GM21619 (cell line): Measurements from ENCODE around the gene SERAC1.

ENCODE experiments used
- ATAC-seq: cut with Tn5 transposase; IDR thresholded peaks from one replicate; pipeline ENCODE4 v1.9.1; 2021; ENCODE audit not compliant: unreplicated experiment

The SERAC1 gene

GRCh38 chr6:158080849-158081656, 87.0 kb downstream of the SERAC1 start:
- no peak for ATAC-seq

GRCh38 chr6:158078320-158078719, 89.7 kb downstream of the SERAC1 start:
- ATAC-seq = no peak

GRCh38 chr6:158077676-158078075, 90.4 kb downstream of the SERAC1 start:
- ATAC-seq = no peak

- no peak for ATAC-seq
Measured at GRCh38 chr6:158076548-158076947, 91.5 kb downstream of the SERAC1 start.

GRCh38 chr6:158073776-158074175, 94.3 kb downstream of the SERAC1 start:
- no peak for ATAC-seq

GRCh38 chr6:158072083-158072721, 95.9 kb downstream of the SERAC1 start:
- no peak for ATAC-seq

- ATAC-seq = no peak
Measured at GRCh38 chr6:158071121-158072082, 96.7 kb downstream of the SERAC1 start.

- ATAC-seq = no peak
Measured at GRCh38 chr6:158070513-158070912, 97.5 kb downstream of the SERAC1 start.

GRCh38 chr6:158069800-158070195, 98.3 kb downstream of the SERAC1 start:
- no peak for ATAC-seq

- ATAC-seq = no peak
Measured at GRCh38 chr6:158068893-158069799, 98.9 kb downstream of the SERAC1 start.

GRCh38 chr6:158068156-158068892, 99.7 kb downstream of the SERAC1 start:
- no peak for ATAC-seq

GRCh38 chr6:158067436-158068015, 100.5 kb downstream of the SERAC1 start:
- no peak for ATAC-seq

- ATAC-seq = no peak
Measured at GRCh38 chr6:158066136-158066781, 101.8 kb downstream of the SERAC1 start.

- no peak for ATAC-seq
Measured at GRCh38 chr6:158064725-158065251, 103.3 kb downstream of the SERAC1 start.

- ATAC-seq = no peak
Measured at GRCh38 chr6:158063736-158064135, 104.3 kb downstream of the SERAC1 start.

- no peak for ATAC-seq
Measured at GRCh38 chr6:158061709-158062461, 106.2 kb downstream of the SERAC1 start.

- ATAC-seq = no peak
Measured at GRCh38 chr6:158061361-158061708, 106.7 kb downstream of the SERAC1 start.
